HL-60/S4 treated with phorbol 12-myristate 13-acetate at 8.2 ng/mL for 4 days and 3 days (cell line): ENCODE measurements around the gene L1TD1.
"Not testable (repeated sequence)": the region's sequence is repeated elsewhere in the genome, so short reads cannot be mapped to it uniquely, and the experiment has no call there.

Experiments used
- in situ Hi-C: fragments of 300-500 bp; cut with MboI; formaldehyde crosslinking; loops from 2 replicates; pipeline ENCODE4 v1.15.0; 2022; ENCODE audit warnings: low sequenced_read_pairs

L1TD1 gene

GRCh38 chr1:62194651-62195544 lies at the start of gene L1TD1:
Gene L1TD1, plus strand, starts transcription at chr1:62194849. Its CDS starts 11,780 bp downstream, at chr1:62206629.
- in situ Hi-C loops, result no loop called here

- in situ Hi-C loops, result loop anchor here (25.0 kb wide), 1 partner anchor 252 kb away; no protein-coding TSS in a partner anchor
These were observed 34.7 kb upstream of the L1TD1 start for GRCh38 chr1:62159940-62160348.

GRCh38 chr1:62161711-62162110 lies 32.9 kb upstream of the L1TD1 start:
- in situ Hi-C loops, result loop anchor here (25.0 kb wide), 1 partner anchor 251 kb away; no protein-coding TSS in a partner anchor

GRCh38 chr1:62170380-62170779 lies 24.3 kb upstream of the L1TD1 start:
- in situ Hi-C loops, result loop anchor here (25.0 kb wide), 1 partner anchor 242 kb away; no protein-coding TSS in a partner anchor

- in situ Hi-C loops, result no loop called here
These were observed 19.0 kb upstream of the L1TD1 start for GRCh38 chr1:62175568-62176179.

- in situ Hi-C loops, result no loop called here
These were observed 17.9 kb upstream of the L1TD1 start for GRCh38 chr1:62176597-62177312.

- in situ Hi-C loops, result no loop called here
These were observed 17.0 kb upstream of the L1TD1 start for GRCh38 chr1:62177621-62178020.

- in situ Hi-C loops, result no loop called here
These were observed 16.3 kb upstream of the L1TD1 start for GRCh38 chr1:62178372-62178771.

GRCh38 chr1:62180054-62180453 lies 14.6 kb upstream of the L1TD1 start:
- in situ Hi-C loops, result not testable (repeated sequence)

- in situ Hi-C loops, result no loop called here
These were observed 14.0 kb upstream of the L1TD1 start for GRCh38 chr1:62180639-62181038.

GRCh38 chr1:62181532-62181931 lies 13.1 kb upstream of the L1TD1 start:
- in situ Hi-C loops, result no loop called here

- in situ Hi-C loops, result not testable (repeated sequence)
These were observed 12.5 kb upstream of the L1TD1 start for GRCh38 chr1:62182157-62182556.

GRCh38 chr1:62183164-62184020 lies 11.3 kb upstream of the L1TD1 start:
- in situ Hi-C loops, result not testable (repeated sequence)

- in situ Hi-C loops, result no loop called here
These were observed 10.3 kb upstream of the L1TD1 start for GRCh38 chr1:62184336-62184735.

- in situ Hi-C loops, result not testable (repeated sequence)
These were observed 9.4 kb upstream of the L1TD1 start for GRCh38 chr1:62185233-62185632.

GRCh38 chr1:62185677-62186076 lies 9.0 kb upstream of the L1TD1 start:
- in situ Hi-C loops, result no loop called here

- in situ Hi-C loops, result no loop called here
These were observed 7.1 kb upstream of the L1TD1 start for GRCh38 chr1:62187548-62187947.

GRCh38 chr1:62188111-62188510 lies 6.5 kb upstream of the L1TD1 start:
- in situ Hi-C loops, result no loop called here

- in situ Hi-C loops, result no loop called here
These were observed 1.5 kb downstream of the L1TD1 start for GRCh38 chr1:62196086-62196690.
